Fibroblast of lung (primary cell): ENCODE results near the gene SCMH1.

Source experiments
- CTCF ChIP-seq, 2 donors: IDR thresholded peaks in 1 of 2; conservative IDR thresholded peaks in 1 of 2; 1 replicate in 1 of 2; 2 replicates in 1 of 2; pipeline ENCODE4 v1.5.1; 2011 to 2012; ENCODE audit warnings: low read length in 2 of 2, control low read depth in 1 of 2, inconsistent platforms in 1 of 2, low read depth in 1 of 2, mild to moderate bottlenecking in 1 of 2
- EZH2 ChIP-seq: IDR thresholded peaks from 2 replicates; pipeline ENCODE4 v1.5.1; 2012; ENCODE audit warnings: low read length, control low read depth, mild to moderate bottlenecking; ENCODE audit errors: missing control alignments

GRCh38 chr1:41030872-41031616 lies 211.1 kb downstream of the SCMH1 start:
- TF ChIP-seq EZH2 (no peak), CTCF (conservative IDR thresholded peaks at IDR 0.05 in 1 of 2, IDR thresholded peaks at IDR 0.05 in 1 of 2; ENCODE audit: low read depth in 1 of 2, low read length in 2 of 2) (no peak)
